OCI-LY7 (cell line): Measurements from ENCODE around the gene MLKL. TPM values are rescaled to one million over a fixed set of nuclear protein-coding genes. Genes with fewer than 3 reads are reported as not detected.

Experiments
- BruUV-seq: library from RNA; stranded (reverse); fragments of 400-500 nt; replicated peaks from 2 replicates; lab custom pipeline; 2021; lab: Mats Ljungman, UMichigan
- CTCF ChIA-PET: fragments of 300-600 bp; sonication (Branson Sonifier 250); formaldehyde crosslinking; loops from one replicate; lab custom pipeline; 2022; ENCODE audit warnings: antibody characterized with exemption; ENCODE audit not compliant: unreplicated experiment; lab: Charles Lee
- POLR2A ChIA-PET: fragments of 300-600 bp; sonication (Branson Sonifier 250); formaldehyde crosslinking; loops from one replicate; lab custom pipeline; 2022; ENCODE audit warnings: antibody characterized with exemption; lab: Charles Lee
- DNase-seq: peaks from one replicate; pipeline ENCODE4 v3.0.0-alpha.2; 2015; ENCODE audit warnings: low spot score
- H2AFZ ChIP-seq: fragments of 200-600 bp; sonication (generic), shearing (Covaris generic); 2 replicates; pipeline ENCODE4 v1.6.1; 2014; ENCODE audit warnings: mild to moderate bottlenecking, antibody characterized with exemption, low read length, moderate library complexity
- H3K27ac ChIP-seq: fragments of 200-600 bp; sonication (generic); 2 replicates; pipeline ENCODE4 v1.5.1; 2014; ENCODE audit warnings: mixed run types, low read depth, mild to moderate bottlenecking, moderate library complexity, low read length, inconsistent platforms; ENCODE audit not compliant: poor library complexity, severe bottlenecking
- H3K36me3 ChIP-seq: fragments of 200-600 bp; sonication (generic); 2 replicates; pipeline ENCODE4 v1.6.1; 2014; ENCODE audit warnings: mild to moderate bottlenecking, antibody characterized with exemption, low read length, moderate library complexity, mixed read lengths; ENCODE audit not compliant: insufficient read depth
- H3K4me1 ChIP-seq: fragments of 200-600 bp; sonication (generic); 2 replicates; pipeline ENCODE4 v1.5.1; 2014; ENCODE audit warnings: mild to moderate bottlenecking, low read length; ENCODE audit not compliant: insufficient read depth, poor library complexity, severe bottlenecking
- H3K4me2 ChIP-seq: fragments of 200-600 bp; sonication (generic); 2 replicates; pipeline ENCODE4 v1.6.1; 2014; ENCODE audit warnings: mild to moderate bottlenecking, low read length
- H3K4me3 ChIP-seq: fragments of 200-600 bp; sonication (generic); 2 replicates; pipeline ENCODE4 v1.5.1; 2014; ENCODE audit warnings: mild to moderate bottlenecking, low read depth, low read length; ENCODE audit not compliant: poor library complexity, severe bottlenecking
- H3K79me2 ChIP-seq: fragments of 200-600 bp; sonication (generic); 2 replicates; pipeline ENCODE4 v1.6.1; 2016; ENCODE audit warnings: low read depth, mild to moderate bottlenecking, low read length, moderate library complexity, mixed read lengths; ENCODE audit not compliant: insufficient read depth
- H3K9me2 ChIP-seq: fragments of 200-600 bp; sonication (generic); 2 replicates; pipeline ENCODE4 v1.6.1; 2016; ENCODE audit warnings: mild to moderate bottlenecking, low read length, mixed read lengths; ENCODE audit not compliant: insufficient read depth
- H3K9me3 ChIP-seq: fragments of 200-600 bp; sonication (generic); 2 replicates; pipeline ENCODE4 v1.6.1; 2014; ENCODE audit warnings: mild to moderate bottlenecking, mixed run types, low read length, mixed read lengths
- H4K20me1 ChIP-seq: fragments of 200-600 bp; sonication (generic); 2 replicates; pipeline ENCODE4 v1.6.1; 2014; ENCODE audit warnings: mild to moderate bottlenecking, antibody characterized with exemption, low read length, moderate library complexity, mixed read lengths; ENCODE audit not compliant: insufficient read depth
- EZH2phosphoT487 ChIP-seq: fragments of 200-600 bp; sonication (generic); IDR thresholded peaks from 2 replicates; pipeline ENCODE4 v1.6.1; 2018; ENCODE audit warnings: low read depth, borderline replicate concordance, mild to moderate bottlenecking, mixed run types, antibody characterized with exemption, low read length, moderate library complexity, mixed read lengths
- intact Hi-C: fragments of 100-400 bp; cut with micrococcal nuclease; formaldehyde crosslinking; loops from one replicate; pipeline ENCODE4 v1.10.0; 2022; ENCODE audit not compliant: unreplicated experiment
- total RNA-seq, 2 experiments: library from RNA; depleted of rRNA in 1 of 2; stranded (reverse); fragments of >200 nt in 1 of 2; shearing (Covaris generic) in 1 of 2; gene quantifications; 2 replicates each; pipeline ENCODE4 v1.2.3, GENCODE V29; 2014 to 2022
- TF ChIP-seq, protein P1 (sequence below): fragments of 200-600 bp; sonication (generic); conservative IDR thresholded peaks from 2 replicates; pipeline ENCODE4 v1.5.1; 2014; ENCODE audit warnings: mild to moderate bottlenecking, antibody characterized with exemption, low read length, moderate library complexity, mixed read lengths

MLKL gene
- total RNA-seq, 2 experiments from 2014 or later, result 8.0 to 9.0 TPM

GRCh38 chr16:74720579-74720978, 19.9 kb upstream of the MLKL start:
- no peaks in the 10 kb centered on the region for H4K20me1 ChIP-seq
- no peak overlapping the region for H3K4me3 ChIP-seq
- no peaks in the 10 kb centered on the region for H3K9me3 ChIP-seq
- no peak for TF ChIP-seq EZH2phosphoT487
- no peaks in the 10 kb centered on the region for H3K79me2 ChIP-seq
- CTCF ChIA-PET, result interaction anchor here (1.0 kb wide), 1 partner anchor 10 kb away, joined by 3 read pairs; no protein-coding TSS in a partner anchor
- no peak overlapping the region for H3K27ac ChIP-seq
- no peaks in the 10 kb centered on the region for H3K36me3 ChIP-seq
- POLR2A ChIA-PET, result interaction anchor here (0.6 kb wide), 1 partner anchor 54 kb away, joined by 4 read pairs; the partner anchor contains the start of gene RFWD3
- no peak overlapping the region for H2AFZ ChIP-seq
- no TSS peak for BruUV-seq
- DNase-seq, result no peak
- H3K9me2 ChIP-seq, result no peaks in the 10 kb centered on the region
- H3K4me1 ChIP-seq, result no peaks in the 10 kb centered on the region
- intact Hi-C loops, result no loop called here
- no peak overlapping the region for H3K4me2 ChIP-seq

DNA sequence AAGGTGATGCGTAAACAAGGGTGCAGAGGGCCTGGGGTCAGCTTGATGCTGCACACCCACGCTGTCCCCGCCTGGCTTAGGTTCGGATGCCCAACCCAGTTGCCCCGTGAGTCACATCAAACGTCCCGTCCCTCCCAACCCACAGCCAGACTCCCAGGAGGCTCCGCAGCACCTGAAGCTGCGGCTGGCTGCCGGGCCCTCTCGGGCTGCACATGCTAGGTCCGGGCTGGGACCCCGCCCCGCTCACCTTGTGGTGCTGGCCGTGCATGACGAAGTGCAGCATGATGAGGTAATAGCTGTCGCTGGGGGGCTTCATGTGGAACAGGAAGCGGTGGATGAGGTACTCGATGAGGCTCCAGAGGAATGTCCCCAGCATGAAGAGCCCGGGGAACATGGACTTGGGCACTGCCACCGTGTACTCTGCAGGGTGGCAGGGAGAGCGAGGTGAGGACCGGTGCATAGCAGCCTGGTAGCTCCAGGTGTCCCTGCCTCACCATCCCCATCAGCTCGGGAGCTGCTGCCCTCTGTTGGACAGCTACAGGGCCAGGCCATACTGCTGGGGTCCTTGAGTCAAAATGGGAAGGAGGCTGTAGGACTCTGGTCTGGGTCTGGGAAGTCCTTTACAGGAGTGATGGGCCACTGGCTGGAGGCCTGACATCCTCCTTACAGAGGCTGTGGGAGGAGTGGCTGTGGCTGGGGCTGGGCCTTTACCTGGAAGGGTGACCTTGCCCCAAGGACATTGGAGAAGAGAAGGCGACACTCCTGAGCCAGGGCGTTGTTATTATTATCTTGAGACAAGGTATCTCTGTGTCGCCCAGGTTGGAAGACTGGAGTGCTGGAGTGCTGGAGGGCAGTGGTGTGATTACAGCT, 18.3 kb upstream of the MLKL start:
- intact Hi-C loops, result no loop called here
- CTCF ChIA-PET, result no interaction called here
- Histone ChIP-seq H3K4me2 (no peak overlapping the region), H3K9me2 (no peaks in the 10 kb centered on the region), H2AFZ (no peak overlapping the region), H3K36me3 (no peaks in the 10 kb centered on the region), H3K4me1 (no peaks in the 10 kb centered on the region), H3K4me3 (no peak overlapping the region), H3K79me2 (no peaks in the 10 kb centered on the region), H3K27ac (no peak overlapping the region), H3K9me3 (no peaks in the 10 kb centered on the region), H4K20me1 (no peaks in the 10 kb centered on the region)
- DNase-seq, result no peak
- POLR2A ChIA-PET, result interaction anchor here (0.5 kb wide), 1 partner anchor 146 kb away, joined by 3 read pairs; no protein-coding TSS in a partner anchor
- BruUV-seq, result no TSS peak
- TF ChIP-seq, protein P1, sequence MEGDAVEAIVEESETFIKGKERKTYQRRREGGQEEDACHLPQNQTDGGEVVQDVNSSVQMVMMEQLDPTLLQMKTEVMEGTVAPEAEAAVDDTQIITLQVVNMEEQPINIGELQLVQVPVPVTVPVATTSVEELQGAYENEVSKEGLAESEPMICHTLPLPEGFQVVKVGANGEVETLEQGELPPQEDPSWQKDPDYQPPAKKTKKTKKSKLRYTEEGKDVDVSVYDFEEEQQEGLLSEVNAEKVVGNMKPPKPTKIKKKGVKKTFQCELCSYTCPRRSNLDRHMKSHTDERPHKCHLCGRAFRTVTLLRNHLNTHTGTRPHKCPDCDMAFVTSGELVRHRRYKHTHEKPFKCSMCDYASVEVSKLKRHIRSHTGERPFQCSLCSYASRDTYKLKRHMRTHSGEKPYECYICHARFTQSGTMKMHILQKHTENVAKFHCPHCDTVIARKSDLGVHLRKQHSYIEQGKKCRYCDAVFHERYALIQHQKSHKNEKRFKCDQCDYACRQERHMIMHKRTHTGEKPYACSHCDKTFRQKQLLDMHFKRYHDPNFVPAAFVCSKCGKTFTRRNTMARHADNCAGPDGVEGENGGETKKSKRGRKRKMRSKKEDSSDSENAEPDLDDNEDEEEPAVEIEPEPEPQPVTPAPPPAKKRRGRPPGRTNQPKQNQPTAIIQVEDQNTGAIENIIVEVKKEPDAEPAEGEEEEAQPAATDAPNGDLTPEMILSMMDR, result 0 out of 2 replicates have a peak, but pooled peaks have one; percentile 24
- no peak for TF ChIP-seq EZH2phosphoT487

DNA sequence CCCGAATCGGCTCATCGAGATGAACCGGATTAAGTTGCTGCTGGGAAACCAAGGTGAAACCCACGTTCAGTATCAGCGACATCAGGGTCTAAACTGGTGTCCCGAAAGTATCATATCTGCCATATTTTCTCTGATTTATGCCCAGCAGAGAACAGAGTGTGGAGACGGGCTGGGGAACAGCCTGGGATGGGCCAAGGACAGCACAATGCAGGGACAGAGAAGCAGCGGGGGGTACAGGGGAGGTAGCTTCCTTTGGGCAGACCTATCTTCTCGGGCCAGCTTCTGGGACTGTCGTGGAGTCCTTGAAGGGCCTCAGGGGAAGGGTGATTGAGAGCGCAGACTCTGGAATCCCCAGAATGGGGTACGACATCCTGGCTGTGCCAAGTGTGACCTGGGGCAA, 17.5 kb upstream of the MLKL start:
- CTCF ChIA-PET, result no interaction called here
- no peak overlapping the region for H3K4me2 ChIP-seq
- no peak overlapping the region for H3K4me3 ChIP-seq

More for the DNA sequence above, 17.5 kb upstream of the MLKL start:
- DNase-seq, result no peak
- no TSS peak for BruUV-seq
- Histone ChIP-seq H3K9me2 (no peaks in the 10 kb centered on the region), H3K4me1 (no peaks in the 10 kb centered on the region), H4K20me1 (no peaks in the 10 kb centered on the region), H2AFZ (no peak overlapping the region), H3K36me3 (no peaks in the 10 kb centered on the region), H3K27ac (no peak overlapping the region), H3K79me2 (no peaks in the 10 kb centered on the region), H3K9me3 (no peaks in the 10 kb centered on the region)
- POLR2A ChIA-PET, result no interaction called here
- TF ChIP-seq EZH2phosphoT487, result no peak
- TF ChIP-seq, protein P1, result no peak
- intact Hi-C loops, result no loop called here
